Germinal center (tissue), 1 donor: ENCODE results near the gene PDXP.

Experiments used
- DNase-seq: peaks from one replicate; pipeline ENCODE4 v3.0.0; 2012; ENCODE audit warnings: mixed read lengths, low spot score

PDXP gene

GRCh38 chr22:37697538-37697835, 39.0 kb downstream of the PDXP start:
- DNase-seq: no peak

DNA sequence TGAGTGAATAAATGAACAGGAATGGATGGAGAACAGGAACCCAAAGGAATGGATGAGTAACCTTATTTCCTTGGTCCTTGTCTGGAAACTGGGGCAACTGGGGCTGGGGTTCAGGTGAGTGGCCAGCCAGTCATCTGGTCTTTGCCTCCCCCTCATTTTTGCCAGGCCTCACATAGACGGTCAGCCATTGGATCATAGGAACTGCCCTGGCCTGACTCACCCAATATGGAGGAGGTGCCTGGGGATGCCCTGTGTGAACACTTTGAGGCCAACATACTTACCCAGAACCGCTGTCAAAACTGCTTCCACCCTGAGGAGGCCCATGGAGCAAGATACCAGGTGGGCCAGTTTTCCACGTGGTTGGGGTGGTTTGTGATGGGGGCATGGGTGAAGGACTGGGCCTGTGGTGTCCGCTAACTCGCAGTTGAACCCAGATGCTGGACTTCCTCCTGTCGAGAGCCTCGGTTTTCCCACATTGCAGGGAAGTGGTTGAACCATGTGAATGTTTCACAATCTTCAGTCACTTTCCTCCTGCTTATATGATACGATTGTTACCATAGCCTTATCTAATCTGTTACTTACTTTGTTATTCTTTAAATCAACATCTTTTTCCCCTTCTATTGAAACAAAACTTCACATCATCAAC, 42.7 kb downstream of the PDXP start:
- no peak for DNase-seq

- no peak for DNase-seq
These were observed 45.4 kb downstream of the PDXP start for GRCh38 chr22:37703906-37704305.

GRCh38 chr22:37704645-37705044, 46.1 kb downstream of the PDXP start:
- no peak for DNase-seq

- DNase-seq: no peak
These were observed 46.7 kb downstream of the PDXP start for GRCh38 chr22:37705205-37705604.

GRCh38 chr22:37708580-37709444, 50.3 kb downstream of the PDXP start:
- DNase-seq: no peak

- DNase-seq: no peak
These were observed 50.9 kb downstream of the PDXP start for GRCh38 chr22:37709445-37709765.

DNA sequence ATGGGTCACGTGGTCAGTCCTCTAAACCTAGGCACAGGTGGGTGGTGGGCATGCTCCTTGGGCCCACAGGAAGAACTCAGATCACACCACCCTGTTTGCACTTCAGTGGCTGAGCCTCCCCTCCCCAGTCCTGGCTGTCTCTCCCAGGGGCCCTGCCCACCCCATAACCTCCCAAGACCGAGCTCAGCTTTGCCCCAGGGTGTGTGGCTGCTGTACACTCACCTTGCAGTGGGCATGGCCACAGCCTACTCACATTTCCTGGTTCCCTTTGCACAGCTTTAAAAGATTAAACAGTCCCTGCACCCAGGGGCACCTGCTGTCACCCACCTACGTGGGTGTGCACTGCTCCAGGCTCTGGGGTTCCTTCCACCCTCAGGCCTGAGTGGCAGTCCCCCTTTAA, 52.2 kb downstream of the PDXP start:
- no peak for DNase-seq

DNA sequence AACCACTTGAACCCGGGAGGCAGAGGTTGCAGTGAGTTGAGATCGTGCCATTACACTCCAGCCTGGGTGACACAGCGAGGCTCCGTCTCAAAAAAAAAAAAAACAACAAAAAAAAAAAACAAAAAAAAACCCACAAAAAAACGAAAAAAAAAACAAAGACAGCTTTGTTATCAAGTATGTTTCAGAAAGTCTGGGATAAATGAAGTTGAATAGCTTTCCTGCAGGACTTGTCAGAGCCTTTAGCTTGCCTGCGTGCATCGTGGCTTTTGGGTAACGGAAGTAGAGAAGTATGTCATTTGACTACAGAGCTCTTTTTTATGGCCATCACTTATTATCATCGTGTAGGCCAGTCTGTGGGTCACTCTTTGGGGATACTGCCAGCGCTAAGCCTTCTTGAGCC, 53.0 kb downstream of the PDXP start:
- no peak for DNase-seq

GRCh38 chr22:37713761-37714160, 55.2 kb downstream of the PDXP start:
- DNase-seq: peak; percentile 42

GRCh38 chr22:37714634-37715033, 56.1 kb downstream of the PDXP start:
- no peak for DNase-seq

- DNase-seq: no peak
These were observed 57.2 kb downstream of the PDXP start for GRCh38 chr22:37715760-37716159.
